ENCODE results near the gene CD48. TPM values are rescaled to one million over a fixed set of nuclear protein-coding genes. Genes with fewer than 3 reads are reported as not detected.

Gene CD48
- polyA plus RNA-seq, 4 donors = 5.6 to 28.6 (median 10.7) TPM

DNA sequence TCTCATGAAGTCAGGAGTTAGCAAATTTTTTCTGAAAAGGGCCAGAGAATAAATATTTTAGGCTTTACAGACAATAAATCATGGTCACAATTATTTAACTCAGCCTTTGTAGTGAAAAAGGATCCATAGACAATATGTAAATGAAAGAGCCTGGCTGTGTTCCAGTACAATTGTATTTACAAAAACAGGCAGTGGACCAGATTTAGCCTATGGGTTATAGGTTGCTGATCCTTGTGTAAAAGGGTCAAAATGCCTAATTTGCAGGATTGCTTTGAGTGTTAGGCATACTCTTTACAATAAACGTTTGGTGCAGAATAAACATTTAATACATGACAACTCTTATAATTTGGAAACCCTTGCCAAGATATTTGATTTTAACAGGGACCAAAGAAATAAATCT, 33.9 kb upstream of the CD48 start:
- no peaks in the 10 kb centered on the region for H3K9me3 ChIP-seq (ENCODE audit: control insufficient read depth in 2 of 2, insufficient read depth in 1 of 2, low read depth in 1 of 2, low read length in 1 of 2)
- no peak overlapping the region for H3K4me3 ChIP-seq (ENCODE audit: low read depth in 1 of 3, low read length in 3 of 3)
- peaks cover 0 to 9% (median 0%) of the 10 kb centered on the region in 3 donors for H3K27me3 ChIP-seq (ENCODE audit: control insufficient read depth in 3 of 3, insufficient read depth in 3 of 3, low read length in 3 of 3)
- 56 to 69% (median 59%) methylated on average over 1 of the region's 1 CpG for WGBS, 3 donors
- no peak overlapping the region for H3K27ac ChIP-seq (ENCODE audit: low read depth in 1 of 3, low read length in 2 of 3)
- H3K4me1 ChIP-seq (ENCODE audit: control insufficient read depth in 3 of 3, insufficient read depth in 2 of 3, low read depth in 1 of 3, low read length in 2 of 3) = no peaks in the 10 kb centered on the region
- FAIRE-seq = no peak
- DNase-seq = no peak
- H3K36me3 ChIP-seq (ENCODE audit: control insufficient read depth in 3 of 3, insufficient read depth in 2 of 3, low read depth in 1 of 3, low read length in 3 of 3) = no peaks in the 10 kb centered on the region

GRCh38 chr1:160744852-160745520, 33.4 kb upstream of the CD48 start:
- DNase-seq (no peak), FAIRE-seq (no peak)
- H3K27ac ChIP-seq (ENCODE audit: low read depth in 1 of 3, low read length in 2 of 3) = peak overlapping the region in 1 of 3 donors; percentile 26
- peaks cover 0 to 4% (median 0%) of the 10 kb centered on the region in 3 donors for H3K27me3 ChIP-seq (ENCODE audit: control insufficient read depth in 3 of 3, insufficient read depth in 3 of 3, low read length in 3 of 3)
- no peaks in the 10 kb centered on the region for H3K4me1 ChIP-seq (ENCODE audit: control insufficient read depth in 3 of 3, insufficient read depth in 2 of 3, low read depth in 1 of 3, low read length in 2 of 3)
- 73 to 76% (median 74%) methylated on average over 5 of the region's 5 CpGs for WGBS, 3 donors
- no peaks in the 10 kb centered on the region for H3K36me3 ChIP-seq (ENCODE audit: control insufficient read depth in 3 of 3, insufficient read depth in 2 of 3, low read depth in 1 of 3, low read length in 3 of 3)
- no peak overlapping the region for H3K4me3 ChIP-seq (ENCODE audit: low read depth in 1 of 3, low read length in 3 of 3)
- H3K9me3 ChIP-seq (ENCODE audit: control insufficient read depth in 2 of 2, insufficient read depth in 1 of 2, low read depth in 1 of 2, low read length in 1 of 2) = no peaks in the 10 kb centered on the region

- Histone ChIP-seq H3K27me3 (ENCODE audit: control insufficient read depth in 3 of 3, insufficient read depth in 3 of 3, low read length in 3 of 3) (no peaks in the 10 kb centered on the region), H3K4me3 (ENCODE audit: low read depth in 1 of 3, low read length in 3 of 3) (no peak overlapping the region), H3K27ac (ENCODE audit: low read depth in 1 of 3, low read length in 2 of 3) (peak overlapping the region in 2 of 3 donors; percentile 2 to 9), H3K36me3 (ENCODE audit: control insufficient read depth in 3 of 3, insufficient read depth in 2 of 3, low read depth in 1 of 3, low read length in 3 of 3) (no peaks in the 10 kb centered on the region), H3K4me1 (ENCODE audit: control insufficient read depth in 3 of 3, insufficient read depth in 2 of 3, low read depth in 1 of 3, low read length in 2 of 3) (no peaks in the 10 kb centered on the region), H3K9me3 (ENCODE audit: control insufficient read depth in 2 of 2, insufficient read depth in 1 of 2, low read depth in 1 of 2, low read length in 1 of 2) (no peaks in the 10 kb centered on the region)
- FAIRE-seq (no peak), DNase-seq (peak in 1 of 2 donors; percentile 27)
- 59 to 82% (median 64%) methylated on average over 7 of the region's 7 CpGs for WGBS, 3 donors
Measured at GRCh38 chr1:160744199-160744851, 32.7 kb upstream of the CD48 start.

DNA sequence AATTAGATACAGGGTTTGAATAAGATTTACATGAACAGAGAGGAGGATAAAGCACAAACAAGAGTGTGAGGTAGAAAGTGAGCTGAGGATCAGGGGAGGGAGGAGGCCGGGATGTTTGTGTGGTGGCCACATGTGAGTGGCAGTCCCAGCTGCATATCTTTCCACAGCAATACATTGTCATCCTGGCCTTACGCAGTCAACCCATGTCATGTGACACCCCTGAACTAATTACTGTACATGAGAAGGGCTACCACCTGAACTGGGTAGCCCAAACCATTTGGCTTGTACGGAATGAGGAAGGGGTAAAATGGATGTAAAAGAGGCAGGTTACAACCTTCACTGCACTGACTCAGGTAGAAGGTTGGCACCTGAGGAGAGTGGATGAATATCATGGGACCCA, 31.6 kb upstream of the CD48 start:
- Histone ChIP-seq H3K27ac (ENCODE audit: low read depth in 1 of 3, low read length in 2 of 3) (peak overlapping the region in 2 of 3 donors; percentile 24 to 60), H3K4me1 (ENCODE audit: control insufficient read depth in 3 of 3, insufficient read depth in 2 of 3, low read depth in 1 of 3, low read length in 2 of 3) (no peaks in the 10 kb centered on the region), H3K27me3 (ENCODE audit: control insufficient read depth in 3 of 3, insufficient read depth in 3 of 3, low read length in 3 of 3) (no peaks in the 10 kb centered on the region), H3K9me3 (ENCODE audit: control insufficient read depth in 2 of 2, insufficient read depth in 1 of 2, low read depth in 1 of 2, low read length in 1 of 2) (no peaks in the 10 kb centered on the region), H3K36me3 (ENCODE audit: control insufficient read depth in 3 of 3, insufficient read depth in 2 of 3, low read depth in 1 of 3, low read length in 3 of 3) (no peaks in the 10 kb centered on the region), H3K4me3 (ENCODE audit: low read depth in 1 of 3, low read length in 3 of 3) (no peak overlapping the region)
- 84 to 89% (median 86%) methylated on average over 3 of the region's 3 CpGs for WGBS, 3 donors
- FAIRE-seq = no peak
- DNase-seq = no peak

DNA sequence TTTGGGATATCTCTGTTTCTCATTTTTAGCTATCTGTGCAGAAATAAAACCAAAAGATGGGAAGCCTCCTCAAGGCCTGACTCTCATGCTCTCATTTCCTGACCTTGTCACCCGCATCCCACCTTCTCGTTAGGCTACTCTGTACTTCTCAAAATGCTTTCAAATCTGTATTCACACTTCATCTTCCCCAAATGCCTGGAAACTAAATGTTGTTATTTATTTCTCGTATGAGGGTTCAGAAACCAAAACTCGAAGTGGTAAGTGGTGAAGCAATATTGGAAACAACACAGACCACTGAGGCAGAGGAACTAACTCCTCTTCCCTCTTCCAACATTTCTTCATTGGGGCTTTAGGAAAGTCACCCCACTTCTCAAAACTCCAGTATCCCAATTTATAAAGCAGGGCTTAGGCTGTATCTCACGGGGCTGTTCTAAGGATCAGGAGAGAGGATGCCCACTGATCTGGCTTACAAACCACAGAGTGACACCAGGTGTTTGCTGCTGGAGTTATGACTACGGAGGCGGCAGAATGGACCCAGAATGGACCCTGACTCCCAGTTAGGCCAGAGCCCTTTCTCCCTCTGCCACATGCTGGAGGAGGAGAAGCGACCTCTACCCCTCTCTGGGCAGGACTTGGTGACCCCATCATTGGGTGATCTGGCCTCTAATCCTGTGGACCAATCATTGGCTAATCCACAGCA, 31.0 kb upstream of the CD48 start:
- FAIRE-seq = no peak
- WGBS, 3 donors = 74 to 90% (median 78%) methylated on average over 8 of the region's 8 CpGs
- no peak for DNase-seq
- Histone ChIP-seq H3K9me3 (ENCODE audit: control insufficient read depth in 2 of 2, insufficient read depth in 1 of 2, low read depth in 1 of 2, low read length in 1 of 2) (no peaks in the 10 kb centered on the region), H3K36me3 (ENCODE audit: control insufficient read depth in 3 of 3, insufficient read depth in 2 of 3, low read depth in 1 of 3, low read length in 3 of 3) (no peaks in the 10 kb centered on the region), H3K4me1 (ENCODE audit: control insufficient read depth in 3 of 3, insufficient read depth in 2 of 3, low read depth in 1 of 3, low read length in 2 of 3) (no peaks in the 10 kb centered on the region), H3K27ac (ENCODE audit: low read depth in 1 of 3, low read length in 2 of 3) (peak overlapping the region in 2 of 3 donors; percentile 24 to 59), H3K27me3 (ENCODE audit: control insufficient read depth in 3 of 3, insufficient read depth in 3 of 3, low read length in 3 of 3) (no peaks in the 10 kb centered on the region), H3K4me3 (ENCODE audit: low read depth in 1 of 3, low read length in 3 of 3) (no peak overlapping the region)

DNA sequence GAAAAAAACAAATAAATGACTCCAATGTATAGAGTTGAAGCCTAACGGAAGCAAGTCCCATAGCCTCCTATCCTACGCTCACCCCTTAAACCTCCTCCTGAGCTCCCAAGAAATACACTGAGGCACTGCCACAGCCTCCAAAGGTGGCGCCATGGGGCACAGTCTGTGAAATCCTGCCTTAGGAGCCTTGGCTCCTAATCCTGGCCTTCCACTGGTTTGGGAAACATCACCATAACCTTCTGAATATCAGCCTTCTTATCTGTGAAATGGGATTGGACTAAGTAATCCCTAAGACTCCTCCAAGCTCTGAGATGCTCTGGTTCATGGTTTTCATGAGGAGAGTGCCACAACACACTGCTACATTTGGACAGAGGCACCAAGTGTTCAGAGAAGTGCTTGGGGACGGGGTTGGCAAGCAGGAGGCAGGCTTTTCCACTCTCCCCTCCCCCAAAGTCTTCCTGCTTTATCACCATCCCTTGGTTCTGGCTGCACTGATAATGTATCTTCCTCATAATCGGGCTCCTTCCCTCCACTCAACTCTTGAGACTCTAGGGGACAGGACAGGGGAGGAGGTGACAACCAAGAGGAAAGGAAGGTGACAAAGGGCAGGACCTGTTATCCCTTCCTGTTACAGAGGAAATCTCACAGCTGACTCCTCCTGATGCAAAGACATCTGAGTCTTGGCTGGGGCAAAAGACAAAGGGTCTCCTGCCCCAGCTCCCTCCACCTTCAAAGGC, 30.2 kb upstream of the CD48 start:
- 65 to 84% (median 73%) methylated on average over 5 of the region's 5 CpGs for WGBS, 3 donors
- no peak for FAIRE-seq
- H3K36me3 ChIP-seq (ENCODE audit: control insufficient read depth in 3 of 3, insufficient read depth in 2 of 3, low read depth in 1 of 3, low read length in 3 of 3) = no peaks in the 10 kb centered on the region
- DNase-seq = no peak
- H3K4me1 ChIP-seq (ENCODE audit: control insufficient read depth in 3 of 3, insufficient read depth in 2 of 3, low read depth in 1 of 3, low read length in 2 of 3) = no peaks in the 10 kb centered on the region
- peak overlapping the region in 2 of 3 donors; percentile 57 to 59 for H3K27ac ChIP-seq (ENCODE audit: low read depth in 1 of 3, low read length in 2 of 3)
- H3K27me3 ChIP-seq (ENCODE audit: control insufficient read depth in 3 of 3, insufficient read depth in 3 of 3, low read length in 3 of 3) = no peaks in the 10 kb centered on the region
- H3K9me3 ChIP-seq (ENCODE audit: control insufficient read depth in 2 of 2, insufficient read depth in 1 of 2, low read depth in 1 of 2, low read length in 1 of 2) = no peaks in the 10 kb centered on the region
- H3K4me3 ChIP-seq (ENCODE audit: low read depth in 1 of 3, low read length in 3 of 3) = peak overlapping the region in 1 of 3 donors; percentile 8

- peak overlapping the region in 1 of 3 donors; percentile 59 for H3K27ac ChIP-seq (ENCODE audit: low read depth in 1 of 3, low read length in 2 of 3)
- no peak for FAIRE-seq
- peak overlapping the region in 1 of 3 donors; percentile 32 for H3K4me3 ChIP-seq (ENCODE audit: low read depth in 1 of 3, low read length in 3 of 3)
Measured at GRCh38 chr1:160741092-160741501, 29.5 kb upstream of the CD48 start.

DNA sequence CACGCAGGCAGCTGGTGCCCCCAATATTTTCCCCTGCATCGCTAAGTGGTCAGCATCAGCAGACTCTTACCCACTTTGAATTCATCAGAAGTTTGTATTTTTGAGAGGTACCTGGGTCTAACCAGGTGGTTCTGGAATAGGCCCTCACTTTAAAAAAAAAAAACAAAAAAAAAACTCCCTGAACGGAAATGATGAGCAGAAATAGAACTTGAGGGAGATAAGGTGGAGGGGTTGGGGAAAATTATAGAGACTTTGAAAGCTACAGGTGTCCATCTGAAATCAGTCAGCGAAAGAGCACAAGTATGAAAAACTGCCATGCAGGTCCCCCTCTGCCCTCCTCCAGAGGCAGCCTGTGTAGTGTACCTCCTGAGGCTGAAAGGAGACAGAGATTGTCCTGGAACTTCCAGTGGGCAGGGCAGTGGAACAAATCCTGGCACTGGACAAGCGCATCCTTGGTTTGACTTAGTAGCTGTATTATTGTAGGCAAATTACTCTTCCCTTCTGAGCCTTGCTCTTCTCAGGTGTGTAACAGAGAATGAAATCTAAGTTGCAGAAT, 28.6 kb upstream of the CD48 start:
- Histone ChIP-seq H3K9me3 (ENCODE audit: control insufficient read depth in 2 of 2, insufficient read depth in 1 of 2, low read depth in 1 of 2, low read length in 1 of 2) (peaks cover 0 to 4% of the 10 kb centered on the region in 2 donors), H3K4me1 (ENCODE audit: control insufficient read depth in 3 of 3, insufficient read depth in 2 of 3, low read depth in 1 of 3, low read length in 2 of 3) (no peaks in the 10 kb centered on the region), H3K36me3 (ENCODE audit: control insufficient read depth in 3 of 3, insufficient read depth in 2 of 3, low read depth in 1 of 3, low read length in 3 of 3) (no peaks in the 10 kb centered on the region), H3K27me3 (ENCODE audit: control insufficient read depth in 3 of 3, insufficient read depth in 3 of 3, low read length in 3 of 3) (no peaks in the 10 kb centered on the region), H3K27ac (ENCODE audit: low read depth in 1 of 3, low read length in 2 of 3) (peak overlapping the region in 1 of 3 donors; percentile 79), H3K4me3 (ENCODE audit: low read depth in 1 of 3, low read length in 3 of 3) (peak overlapping the region in 1 of 3 donors; percentile 31)
- no peak for DNase-seq
- 70 to 86% (median 79%) methylated on average over 5 of the region's 5 CpGs for WGBS, 3 donors
- no peak for FAIRE-seq

More at GRCh38 chr1:160741092-160741501, 29.5 kb upstream of the CD48 start:
- Histone ChIP-seq H3K36me3 (ENCODE audit: control insufficient read depth in 3 of 3, insufficient read depth in 2 of 3, low read depth in 1 of 3, low read length in 3 of 3) (no peaks in the 10 kb centered on the region), H3K4me1 (ENCODE audit: control insufficient read depth in 3 of 3, insufficient read depth in 2 of 3, low read depth in 1 of 3, low read length in 2 of 3) (no peaks in the 10 kb centered on the region), H3K27me3 (ENCODE audit: control insufficient read depth in 3 of 3, insufficient read depth in 3 of 3, low read length in 3 of 3) (no peaks in the 10 kb centered on the region), H3K9me3 (ENCODE audit: control insufficient read depth in 2 of 2, insufficient read depth in 1 of 2, low read depth in 1 of 2, low read length in 1 of 2) (peaks cover 0 to 4% of the 10 kb centered on the region in 2 donors)
- WGBS, 3 donors = 75 to 88% (median 79%) methylated on average over 4 of the region's 4 CpGs
- DNase-seq = no peak

Measured in small intestine (tissue), 7 donors.